Stomach smooth muscle (tissue), 2 donors: ENCODE data around the gene RNF8.
"Not testable (repeated sequence)": the region's sequence is repeated elsewhere in the genome, so short reads cannot be mapped to it uniquely, and the experiment has no call there.

ENCODE experiments used
- H3K27ac ChIP-seq: one replicate; pipeline ENCODE4 v1.7.0; 2013; ENCODE audit warnings: mild to moderate bottlenecking, low read length, inconsistent platforms
- H3K27me3 ChIP-seq, 2 donors: one replicate each; pipeline ENCODE4 v1.7.0; 2013; ENCODE audit warnings: low read length in 2 of 2; ENCODE audit not compliant: insufficient read depth in 2 of 2, control insufficient read depth in 1 of 2
- H3K36me3 ChIP-seq, 2 donors: one replicate each; pipeline ENCODE4 v1.7.0; 2013; ENCODE audit warnings: low read length in 2 of 2; ENCODE audit not compliant: control insufficient read depth in 2 of 2, insufficient read depth in 2 of 2
- H3K4me1 ChIP-seq: one replicate; pipeline ENCODE4 v1.7.0; 2013; ENCODE audit warnings: low read length; ENCODE audit not compliant: control insufficient read depth, insufficient read depth
- H3K4me3 ChIP-seq, 2 donors: one replicate each; pipeline ENCODE4 v1.7.0; 2013; ENCODE audit warnings: low read length in 2 of 2
- H3K9ac ChIP-seq, 2 donors: one replicate each; pipeline ENCODE4 v1.7.0; 2013; ENCODE audit warnings: low read length in 2 of 2, mild to moderate bottlenecking in 1 of 2
- H3K9me3 ChIP-seq, 2 donors: one replicate each; pipeline ENCODE4 v1.7.0; 2013; ENCODE audit warnings: low read length in 2 of 2; ENCODE audit not compliant: control insufficient read depth in 2 of 2
- donor health status: healthy.
- donor health status: Pancreatic carcinoma.

Gene RNF8

DNA sequence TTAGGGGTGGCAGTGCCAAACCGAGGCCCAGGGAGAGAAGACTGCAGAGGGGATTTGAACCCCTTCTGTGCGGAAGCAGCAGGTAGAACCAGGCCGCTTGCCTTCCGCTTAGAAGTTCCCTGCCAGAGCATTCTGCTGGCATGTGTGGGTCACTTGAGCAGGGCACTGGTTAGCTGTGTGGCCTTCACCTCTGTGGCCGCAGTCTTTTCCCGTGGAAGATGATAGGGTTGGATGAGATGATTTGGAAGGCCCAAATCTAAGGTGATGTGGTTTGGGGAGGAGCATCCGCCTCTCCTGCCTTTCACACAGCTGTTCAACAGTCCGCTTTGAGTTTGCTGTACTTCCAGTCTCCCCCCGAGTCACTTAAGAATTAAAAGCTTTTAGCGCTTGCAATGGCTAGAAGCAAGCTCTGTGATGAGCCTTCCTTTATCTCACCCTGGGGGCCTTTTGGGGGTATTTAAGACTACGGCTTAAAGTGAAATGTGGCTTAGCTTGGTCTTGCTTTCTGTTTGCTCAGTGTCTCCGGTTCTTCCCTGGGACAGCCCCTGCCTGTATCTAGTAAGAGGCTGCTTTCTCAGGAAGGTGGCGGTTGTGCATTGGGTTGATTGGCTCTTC is 80.0 kb downstream of the RNF8 start:
- no peaks in the 10 kb centered on the region for H3K27me3 ChIP-seq
- peaks cover 14% of the 10 kb centered on the region for H3K4me1 ChIP-seq
- H3K36me3 ChIP-seq = peaks cover 12 to 15% of the 10 kb centered on the region in 2 donors
- H3K9me3 ChIP-seq = no peaks in the 10 kb centered on the region
- H3K4me3 ChIP-seq = peak overlapping the region; percentile 77 to 80
- H3K9ac ChIP-seq = peak overlapping the region; percentile 80 to 89
- peak overlapping the region; percentile 91 for H3K27ac ChIP-seq

DNA sequence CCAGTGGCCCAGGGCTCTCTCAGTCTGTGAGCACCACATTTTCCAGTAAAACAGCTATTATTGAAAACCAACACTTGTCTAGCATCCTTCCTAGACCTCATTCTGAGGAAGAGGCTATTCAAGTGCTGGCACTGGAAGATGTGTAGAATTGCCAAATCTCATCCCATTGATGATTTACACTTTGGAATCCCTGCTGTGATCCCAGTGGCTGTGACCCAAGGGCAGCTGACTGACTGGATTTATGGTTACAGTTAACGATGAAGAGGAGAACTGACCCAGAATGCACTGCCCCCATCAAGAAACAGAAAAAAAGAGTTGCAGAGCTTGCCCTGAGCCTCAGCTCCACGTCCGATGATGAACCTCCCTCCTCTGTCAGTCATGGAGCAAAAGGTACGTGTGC is 81.6 kb downstream of the RNF8 start:
- no peak overlapping the region for H3K27ac ChIP-seq
- H3K9me3 ChIP-seq = no peaks in the 10 kb centered on the region
- H3K4me1 ChIP-seq = peaks cover 14% of the 10 kb centered on the region
- peaks cover 12 to 20% of the 10 kb centered on the region in 2 donors for H3K36me3 ChIP-seq
- H3K27me3 ChIP-seq = no peaks in the 10 kb centered on the region
- no peak overlapping the region for H3K9ac ChIP-seq
- H3K4me3 ChIP-seq = no peak overlapping the region

DNA sequence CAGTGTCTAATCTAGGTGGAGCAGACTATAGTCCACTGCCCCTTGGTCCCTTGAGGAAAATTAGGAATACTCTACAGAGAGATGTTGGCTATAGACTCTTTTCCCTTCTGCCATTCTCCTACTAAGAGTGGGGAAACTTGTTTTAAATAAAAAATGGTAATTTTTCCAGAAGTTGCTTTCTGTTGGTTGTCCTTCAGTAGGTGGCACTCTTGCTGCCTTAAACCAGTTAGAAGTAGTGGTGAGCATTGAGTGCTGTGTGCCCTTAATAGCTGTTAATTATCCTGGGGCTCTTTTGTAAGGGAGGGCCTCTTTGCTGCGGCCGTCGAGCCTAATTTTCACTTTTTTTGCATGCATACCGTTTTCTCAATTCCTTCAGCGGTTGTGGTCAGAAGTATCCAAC is 82.0 kb downstream of the RNF8 start:
- Histone ChIP-seq H3K4me1 (peaks cover 14% of the 10 kb centered on the region), H3K36me3 (peaks cover 12 to 20% of the 10 kb centered on the region in 2 donors), H3K27me3 (no peaks in the 10 kb centered on the region), H3K4me3 (no peak overlapping the region), H3K9me3 (no peaks in the 10 kb centered on the region), H3K27ac (no peak overlapping the region), H3K9ac (no peak overlapping the region)

DNA sequence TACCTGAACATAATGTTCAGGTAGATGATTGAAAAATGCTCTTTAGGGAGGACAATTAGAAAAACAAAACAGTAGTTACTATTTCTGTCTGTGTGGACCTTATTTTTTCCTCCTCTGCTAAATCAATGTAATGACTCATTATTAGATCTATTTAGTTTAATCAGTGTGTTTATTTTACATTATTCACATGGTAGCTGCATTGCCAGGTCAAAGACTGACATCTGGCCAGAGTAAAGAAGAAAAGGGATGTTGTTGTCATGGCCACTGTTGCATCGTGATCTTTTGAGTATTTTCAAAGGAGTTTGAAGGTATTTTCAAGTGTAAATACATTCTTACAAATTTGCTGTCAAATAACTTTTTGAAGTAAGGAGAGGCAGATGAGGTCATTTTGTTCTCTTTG is 85.1 kb downstream of the RNF8 start:
- no peak overlapping the region for H3K4me3 ChIP-seq
- peaks cover 15% of the 10 kb centered on the region for H3K4me1 ChIP-seq
- peaks cover 16 to 22% of the 10 kb centered on the region in 2 donors for H3K36me3 ChIP-seq
- no peak overlapping the region for H3K27ac ChIP-seq
- H3K9me3 ChIP-seq = no peaks in the 10 kb centered on the region
- H3K27me3 ChIP-seq = no peaks in the 10 kb centered on the region
- no peak overlapping the region for H3K9ac ChIP-seq

DNA sequence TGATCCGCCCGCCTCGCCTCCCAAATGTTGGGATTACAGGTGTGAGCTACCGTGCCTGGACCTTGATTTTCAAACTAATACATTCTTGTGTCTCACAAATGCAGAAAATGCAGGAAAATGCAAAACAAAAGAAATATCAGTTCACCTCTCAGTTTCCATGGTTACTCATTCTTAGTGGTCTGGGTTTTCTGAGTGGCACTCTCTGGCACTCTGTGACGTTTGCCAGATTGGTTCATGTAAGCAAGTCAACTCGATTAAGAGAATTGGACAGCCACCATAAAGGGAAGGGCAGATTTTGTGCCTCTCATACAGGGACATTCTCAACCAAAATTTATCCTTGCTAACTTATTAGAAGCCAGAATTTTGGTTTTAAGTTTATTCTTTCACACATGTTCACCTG is 87.9 kb downstream of the RNF8 start:
- Histone ChIP-seq H3K4me3 (no peak overlapping the region), H3K27ac (peak overlapping the region; percentile 67), H3K9me3 (no peaks in the 10 kb centered on the region), H3K4me1 (peaks cover 5% of the 10 kb centered on the region), H3K36me3 (peaks cover 25 to 31% of the 10 kb centered on the region in 2 donors), H3K9ac (no peak overlapping the region), H3K27me3 (no peaks in the 10 kb centered on the region)

DNA sequence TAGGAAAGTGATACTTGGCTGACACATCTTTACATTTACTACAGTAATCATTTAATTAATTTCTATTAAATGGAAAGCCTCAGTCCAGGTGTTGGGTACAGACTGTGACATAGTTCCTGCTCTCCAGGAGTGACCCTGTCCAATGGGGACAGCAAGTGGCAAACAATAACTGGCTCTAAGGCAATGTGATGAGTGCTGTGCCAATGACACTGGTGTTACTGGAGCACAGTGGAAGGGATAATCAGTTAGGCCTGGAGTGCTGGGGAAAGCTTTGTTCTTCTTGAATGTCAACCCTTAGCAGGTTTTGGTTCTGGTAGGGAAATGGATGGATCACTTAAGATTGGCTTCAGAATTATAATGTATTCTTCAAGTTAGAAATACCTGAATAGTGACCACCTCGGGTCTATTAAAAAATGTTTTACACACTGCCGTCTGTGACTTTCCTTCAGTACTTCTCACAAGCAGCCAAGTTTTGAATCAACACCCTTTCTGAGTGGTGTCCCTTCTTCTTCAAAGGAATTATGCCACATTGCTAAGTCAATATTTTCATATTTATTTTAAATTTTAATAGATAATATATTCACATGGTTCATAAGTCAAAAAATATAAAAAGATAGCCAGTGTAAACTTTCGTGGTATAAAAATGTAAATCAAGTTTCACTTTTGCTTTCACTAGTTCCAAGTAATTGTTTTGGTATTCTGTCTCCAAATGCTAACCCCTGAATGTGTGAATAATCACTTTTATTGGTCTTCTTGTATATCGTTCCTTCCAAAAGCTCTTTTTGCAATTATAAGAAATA is 88.8 kb downstream of the RNF8 start:
- Histone ChIP-seq H3K9ac (peak overlapping the region; percentile 56 to 60), H3K27ac (peak overlapping the region; percentile 67), H3K4me3 (peak overlapping the region; percentile 9 to 47), H3K27me3 (no peaks in the 10 kb centered on the region), H3K4me1 (peaks cover 5% of the 10 kb centered on the region), H3K36me3 (peaks cover 25 to 34% of the 10 kb centered on the region in 2 donors), H3K9me3 (no peaks in the 10 kb centered on the region)

DNA sequence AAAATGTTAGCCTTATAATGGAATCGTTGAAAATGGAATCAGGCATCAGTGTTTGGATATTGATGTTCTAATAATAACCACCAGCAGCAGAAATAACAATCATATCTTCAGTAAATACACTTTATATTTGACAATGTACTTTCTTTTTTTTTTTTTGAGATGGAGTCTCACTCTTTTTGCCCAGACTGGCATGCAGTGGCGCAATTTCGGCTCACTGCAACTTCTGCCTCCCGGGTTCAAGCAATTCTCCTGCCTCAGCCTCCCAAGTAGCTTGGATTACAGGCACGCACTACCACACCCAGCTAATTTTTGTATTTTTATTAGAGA is 89.4 kb downstream of the RNF8 start:
- not testable (repeated sequence) for H3K4me1 ChIP-seq, H3K9me3 ChIP-seq, H3K9ac ChIP-seq, H3K27me3 ChIP-seq, H3K27ac ChIP-seq
- Histone ChIP-seq H3K36me3 (peaks cover 24 to 34% of the 10 kb centered on the region in 2 donors), H3K4me3 (peak overlapping the region in 1 of 2 donors; percentile 47)
